ENCODE measurements around the gene CFAP46. TPM values are rescaled to one million over a fixed set of nuclear protein-coding genes. Genes with fewer than 3 reads are reported as not detected.

Gene CFAP46
- total RNA-seq, 1 donor, result under 0.01 TPM

- no peak for DNase-seq (ENCODE audit: insufficient read length, low spot score, missing footprints)
- Histone ChIP-seq H3K79me2 (ENCODE audit: insufficient read depth, low read length) (no peaks in the 10 kb centered on the region), H4K20me1 (ENCODE audit: insufficient read depth, low read length) (no peaks in the 10 kb centered on the region), H3K36me3 (ENCODE audit: insufficient read depth, low read length) (no peaks in the 10 kb centered on the region), H3K4me3 (ENCODE audit: insufficient read depth, low read length) (no peak overlapping the region), H3K4me2 (ENCODE audit: insufficient read depth, low read length) (no peak overlapping the region), H3K9me3 (ENCODE audit: low read depth, low read length) (no peaks in the 10 kb centered on the region), H2AFZ (ENCODE audit: low read length) (no peak overlapping the region), H3K4me1 (ENCODE audit: insufficient read depth, low read length) (no peaks in the 10 kb centered on the region), H3K27ac (ENCODE audit: low read depth, low read length) (no peak overlapping the region), H3K27me3 (ENCODE audit: insufficient read depth, low read length) (no peaks in the 10 kb centered on the region)
- no peak for TF ChIP-seq CTCF (IDR thresholded peaks at IDR 0.05; ENCODE audit: extremely low read depth, low read depth, low read length)
These were observed 22.1 kb downstream of the CFAP46 start for GRCh38 chr10:132920101-132920925.

- H3K9me3 ChIP-seq (ENCODE audit: low read depth, low read length), result no peaks in the 10 kb centered on the region
- no peaks in the 10 kb centered on the region for H3K27me3 ChIP-seq (ENCODE audit: insufficient read depth, low read length)
- no peaks in the 10 kb centered on the region for H3K36me3 ChIP-seq (ENCODE audit: insufficient read depth, low read length)
- no peaks in the 10 kb centered on the region for H4K20me1 ChIP-seq (ENCODE audit: insufficient read depth, low read length)
- H3K4me3 ChIP-seq (ENCODE audit: insufficient read depth, low read length), result no peak overlapping the region
- no peak overlapping the region for H2AFZ ChIP-seq (ENCODE audit: low read length)
- no peak overlapping the region for H3K4me2 ChIP-seq (ENCODE audit: insufficient read depth, low read length)
- DNase-seq (ENCODE audit: insufficient read length, low spot score, missing footprints), result no peak
- no peaks in the 10 kb centered on the region for H3K79me2 ChIP-seq (ENCODE audit: insufficient read depth, low read length)
- H3K4me1 ChIP-seq (ENCODE audit: insufficient read depth, low read length), result no peaks in the 10 kb centered on the region
- no peak for TF ChIP-seq CTCF (IDR thresholded peaks at IDR 0.05; ENCODE audit: extremely low read depth, low read depth, low read length)
- H3K27ac ChIP-seq (ENCODE audit: low read depth, low read length), result no peak overlapping the region
These were observed 22.8 kb downstream of the CFAP46 start for GRCh38 chr10:132919374-132920100.

- no peaks in the 10 kb centered on the region for H3K4me1 ChIP-seq (ENCODE audit: insufficient read depth, low read length)
- no peaks in the 10 kb centered on the region for H3K36me3 ChIP-seq (ENCODE audit: insufficient read depth, low read length)
- H3K9me3 ChIP-seq (ENCODE audit: low read depth, low read length), result no peaks in the 10 kb centered on the region
- no peak for DNase-seq (ENCODE audit: insufficient read length, low spot score, missing footprints)
- no peaks in the 10 kb centered on the region for H3K79me2 ChIP-seq (ENCODE audit: insufficient read depth, low read length)
- no peak overlapping the region for H3K4me2 ChIP-seq (ENCODE audit: insufficient read depth, low read length)
- no peak overlapping the region for H3K4me3 ChIP-seq (ENCODE audit: insufficient read depth, low read length)
- TF ChIP-seq CTCF (IDR thresholded peaks at IDR 0.05; ENCODE audit: extremely low read depth, low read depth, low read length), result no peak
- H3K27me3 ChIP-seq (ENCODE audit: insufficient read depth, low read length), result no peaks in the 10 kb centered on the region
- no peak overlapping the region for H2AFZ ChIP-seq (ENCODE audit: low read length)
- H4K20me1 ChIP-seq (ENCODE audit: insufficient read depth, low read length), result no peaks in the 10 kb centered on the region
- H3K27ac ChIP-seq (ENCODE audit: low read depth, low read length), result no peak overlapping the region
These were observed 23.6 kb downstream of the CFAP46 start for GRCh38 chr10:132918617-132919373.
